ELR (cell line): ENCODE measurements around the gene EPS15.
"Not testable (repeated sequence)": the region's sequence is repeated elsewhere in the genome, so short reads cannot be mapped to it uniquely, and the experiment has no call there.

Source experiments
- DNase-seq: peaks from one replicate; pipeline ENCODE4 v3.0.0-alpha.2; 2015; ENCODE audit warnings: low read depth

EPS15 gene

DNA sequence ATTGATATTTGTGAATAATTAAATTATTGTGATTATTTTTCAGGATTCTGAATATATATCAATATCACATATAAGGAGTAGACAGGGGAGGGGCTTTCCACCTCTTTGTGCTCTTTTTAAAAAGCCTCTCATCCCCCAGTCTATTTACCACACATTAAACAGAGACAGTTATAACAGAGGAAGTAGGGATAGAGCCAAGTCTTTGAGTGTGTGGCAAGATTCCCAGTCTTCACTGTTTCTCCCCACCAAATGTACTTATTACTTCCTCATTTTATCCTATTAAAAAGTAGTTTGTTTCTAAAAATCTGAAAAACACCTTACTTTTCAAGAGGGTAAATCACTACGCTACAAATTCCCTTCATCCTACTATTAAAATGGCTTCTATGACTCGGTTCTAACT is 46.7 kb downstream of the EPS15 start:
- no peak for DNase-seq

DNA sequence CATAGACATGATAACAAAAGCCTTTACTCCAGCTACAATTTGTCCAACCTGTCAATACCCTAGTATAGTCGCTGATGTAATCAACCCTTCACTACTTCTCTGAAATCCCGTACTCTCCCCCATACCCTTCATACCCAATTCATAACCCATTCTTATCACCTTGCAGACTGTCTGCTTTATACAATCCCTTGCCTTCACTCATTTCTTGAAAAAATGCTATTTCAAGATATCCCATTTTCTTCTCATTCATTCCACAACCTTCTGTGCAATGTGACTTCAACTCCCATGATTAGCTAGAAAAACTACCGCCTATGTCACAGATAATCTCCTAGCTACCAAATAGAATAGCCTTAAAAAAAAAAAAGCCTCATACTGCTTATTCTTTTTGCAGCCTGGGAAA is 49.5 kb downstream of the EPS15 start:
- no peak for DNase-seq

- DNase-seq, result no peak
Observed at GRCh38 chr1:51464828-51465227, 54.2 kb downstream of the EPS15 start.

DNA sequence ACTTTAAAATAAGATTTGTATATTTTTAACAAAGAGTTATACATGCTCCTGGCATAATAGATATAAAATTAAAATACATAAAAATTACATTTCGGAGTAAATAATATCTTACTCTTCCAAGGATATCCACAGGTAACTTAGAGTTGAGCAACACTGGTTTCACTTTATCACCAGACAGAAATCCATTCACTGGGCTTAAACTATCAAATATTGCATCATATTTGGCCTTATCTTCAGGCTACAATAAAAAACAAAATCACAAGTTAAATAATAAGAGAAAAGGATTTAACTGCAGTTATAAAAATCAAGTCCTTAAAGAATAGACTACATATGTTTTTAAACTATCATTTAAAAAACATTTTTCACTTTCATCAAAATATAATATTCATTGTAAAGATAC is 55.5 kb downstream of the EPS15 start:
- DNase-seq, result no peak

GRCh38 chr1:51462289-51462688 is 56.8 kb downstream of the EPS15 start:
- not testable (repeated sequence) for DNase-seq

DNA sequence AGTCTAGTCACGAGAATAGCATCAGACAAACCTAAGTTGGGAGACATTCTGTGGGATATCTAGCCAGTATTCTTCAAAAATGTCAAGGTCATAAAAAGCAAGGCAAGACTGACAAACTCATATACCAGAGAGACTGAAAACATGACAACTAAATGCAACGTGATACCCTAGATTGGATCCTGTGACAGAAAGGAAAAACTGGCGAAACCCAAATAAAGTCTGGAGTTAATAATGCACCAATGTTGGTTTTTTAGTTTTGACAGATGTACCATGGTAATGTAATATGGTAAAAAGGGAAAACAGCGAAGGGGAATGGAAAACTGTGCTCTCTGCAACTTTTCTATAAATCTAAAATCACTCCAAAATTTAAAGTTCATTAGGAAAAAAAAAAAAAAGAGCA is 64.5 kb downstream of the EPS15 start:
- DNase-seq, result no peak

DNA sequence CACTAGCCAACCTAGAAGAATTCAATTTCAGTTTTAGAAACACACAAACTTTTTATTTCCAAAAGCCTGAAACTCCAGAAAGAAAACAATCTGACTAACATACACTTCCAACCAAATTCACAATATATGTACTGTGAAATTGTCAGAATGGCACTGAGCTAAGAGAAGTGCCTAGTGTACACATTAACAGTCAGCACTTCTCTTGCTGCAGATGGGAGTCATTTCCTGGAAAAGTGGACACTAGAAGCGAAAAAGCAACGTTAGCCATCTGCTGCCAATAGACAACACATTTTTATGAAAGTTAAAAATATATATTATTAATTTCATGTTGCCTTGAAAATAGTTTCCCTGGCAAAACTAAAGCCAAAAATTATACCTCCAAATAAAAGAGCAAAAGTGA is 66.1 kb downstream of the EPS15 start:
- DNase-seq, result no peak

GRCh38 chr1:51448844-51449454 is 70.1 kb downstream of the EPS15 start:
- not testable (repeated sequence) for DNase-seq

DNA sequence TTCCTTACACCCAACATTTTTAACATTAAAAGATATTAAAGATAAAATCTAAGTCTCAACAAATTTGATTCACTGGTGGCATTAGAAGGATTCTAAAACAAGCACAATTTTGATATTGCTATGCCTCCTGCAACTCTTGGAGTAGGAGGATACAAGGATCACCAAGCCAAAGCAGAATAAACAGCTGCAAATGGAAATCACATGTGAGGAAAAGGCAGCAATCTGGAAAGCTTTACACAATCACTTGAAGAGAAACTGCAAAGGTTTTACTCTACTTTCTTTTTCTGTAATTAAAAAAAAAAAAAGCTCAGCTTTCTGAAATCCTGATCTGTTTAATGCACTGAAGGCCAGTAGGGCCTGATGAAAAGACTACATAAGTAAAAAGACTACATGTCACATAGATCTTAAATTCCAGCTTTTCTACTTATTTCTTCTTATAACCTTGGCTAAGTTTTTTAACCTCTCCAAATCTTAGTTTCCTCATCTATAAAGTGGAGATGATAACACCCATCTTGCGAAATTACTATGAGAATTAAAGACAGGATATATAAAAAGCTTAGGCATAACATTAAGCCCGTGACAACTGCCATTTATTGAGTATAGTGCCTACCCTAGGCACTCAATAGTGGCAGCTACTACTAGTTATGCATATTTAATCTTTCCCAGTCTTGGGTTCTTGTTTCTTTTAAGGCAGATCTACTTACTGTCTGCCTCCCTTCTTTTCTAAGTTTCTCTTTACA is 73.5 kb downstream of the EPS15 start:
- DNase-seq, result no peak

- DNase-seq, result no peak
Observed at GRCh38 chr1:51444534-51445192, 74.4 kb downstream of the EPS15 start.

- DNase-seq, result no peak
Observed at GRCh38 chr1:51444096-51444495, 75.0 kb downstream of the EPS15 start.

GRCh38 chr1:51443555-51443954 is 75.5 kb downstream of the EPS15 start:
- DNase-seq, result no peak

DNA sequence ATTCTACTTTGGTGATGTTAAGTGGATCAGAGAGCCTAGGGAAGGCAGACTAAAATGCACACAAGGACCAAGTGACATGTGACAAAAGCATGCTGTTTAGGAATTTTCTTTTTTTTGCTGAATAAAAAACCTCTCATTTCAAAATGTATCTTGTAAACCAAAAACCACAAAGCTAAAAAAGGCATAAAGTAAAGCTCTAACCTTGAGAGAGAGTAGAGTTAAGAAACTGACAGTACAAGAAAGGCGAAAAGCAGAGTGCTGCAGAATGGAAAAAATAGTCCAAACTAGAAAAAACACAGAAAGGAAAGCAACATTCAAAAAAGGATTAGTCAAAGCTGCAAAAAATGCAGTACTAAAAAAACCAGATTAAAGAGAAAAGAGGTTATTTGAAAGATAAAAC is 76.5 kb downstream of the EPS15 start:
- no peak for DNase-seq

- DNase-seq, result no peak
Observed at GRCh38 chr1:51442198-51442597, 76.9 kb downstream of the EPS15 start.

- DNase-seq, result no peak
Observed at GRCh38 chr1:51439895-51440294, 79.2 kb downstream of the EPS15 start.

- no peak for DNase-seq
Observed at GRCh38 chr1:51439053-51439452, 80.0 kb downstream of the EPS15 start.

- not testable (repeated sequence) for DNase-seq
Observed at GRCh38 chr1:51437391-51437790, 81.7 kb downstream of the EPS15 start.

- no peak for DNase-seq
Observed at GRCh38 chr1:51435878-51436277, 83.2 kb downstream of the EPS15 start.

DNA sequence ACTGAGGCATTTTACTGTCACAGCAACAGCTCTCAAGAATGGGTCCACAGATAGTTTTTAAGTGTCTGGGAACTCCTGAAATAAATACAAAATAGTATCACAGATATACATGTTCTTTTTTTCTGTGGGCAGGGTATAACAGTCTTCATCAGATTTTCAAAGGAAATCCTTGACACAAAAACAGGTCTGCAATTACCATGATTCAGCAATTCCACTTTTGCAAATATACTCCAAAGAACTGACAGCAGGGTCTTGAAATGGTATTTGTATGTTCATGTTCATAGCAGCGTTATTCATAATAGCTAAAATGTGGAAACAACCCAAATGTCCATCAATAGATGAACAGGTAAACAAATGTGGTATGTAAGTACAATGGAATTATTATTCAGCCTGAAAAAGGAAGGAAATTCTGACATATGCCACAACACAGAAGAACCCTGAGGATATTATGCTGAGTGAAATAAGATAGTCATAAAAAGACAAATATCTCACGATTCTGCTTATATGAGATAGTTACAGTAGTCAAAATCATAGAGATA is 85.0 kb downstream of the EPS15 start:
- no peak for DNase-seq

DNA sequence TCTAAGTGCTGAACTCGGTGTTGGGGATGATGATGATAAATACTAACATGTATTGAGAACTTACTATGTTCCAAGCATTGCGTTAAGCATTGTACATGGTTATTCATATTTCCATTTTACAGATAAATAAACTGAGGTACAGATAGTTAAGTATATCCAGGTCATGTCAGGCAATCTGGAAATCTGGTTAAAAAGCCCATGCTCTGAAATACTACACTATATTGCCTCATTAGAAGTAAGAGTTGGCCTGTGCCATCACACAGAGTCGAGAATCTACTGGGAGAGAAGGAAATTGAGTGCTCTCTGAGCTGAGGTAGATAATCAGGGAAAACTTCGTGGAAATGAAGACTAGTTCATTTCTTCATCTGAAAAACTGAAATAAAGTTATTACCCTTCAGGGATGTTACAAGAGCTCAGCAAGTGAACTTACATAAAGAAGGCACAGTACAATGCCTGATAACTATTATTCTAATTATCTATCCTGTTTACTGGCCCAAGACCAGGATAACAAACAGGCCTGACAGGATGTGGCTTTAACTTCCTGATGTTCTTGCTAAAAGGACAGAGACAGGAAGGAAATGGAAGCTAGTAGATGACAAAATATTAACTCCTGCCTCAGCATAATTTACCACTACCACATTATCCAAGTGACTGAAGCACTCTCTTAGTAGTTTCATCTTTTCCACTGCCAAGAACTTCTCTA is 85.6 kb downstream of the EPS15 start:
- peak; percentile 38 for DNase-seq

DNA sequence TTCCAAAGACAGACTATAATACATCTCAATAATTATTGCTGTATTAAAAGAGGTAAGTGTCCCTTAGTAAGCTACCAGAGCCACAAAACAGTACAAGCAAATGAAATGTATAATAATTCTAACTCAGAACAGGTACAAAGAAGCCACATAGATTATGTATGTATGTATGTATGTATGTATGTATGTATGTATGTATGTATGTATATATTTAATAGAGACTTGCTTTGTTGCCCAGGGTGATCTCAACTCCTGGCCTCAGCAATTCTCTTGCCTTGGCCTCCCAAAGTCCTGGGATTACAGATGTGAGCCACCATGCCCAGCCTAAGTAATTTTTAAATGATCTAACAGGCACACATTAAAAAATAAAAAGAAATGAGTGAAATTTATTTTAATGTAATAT is 86.9 kb downstream of the EPS15 start:
- no peak for DNase-seq

- DNase-seq, result no peak
Observed at GRCh38 chr1:51427438-51427837, 91.6 kb downstream of the EPS15 start.

GRCh38 chr1:51425955-51426354 is 93.1 kb downstream of the EPS15 start:
- DNase-seq, result no peak
